ENCODE results near the gene WASF2.
A peak's percentile ranks its signal among the peaks of the same experiment; 100 is the strongest.
"Not testable (repeated sequence)": the region's sequence is repeated elsewhere in the genome, so short reads cannot be mapped to it uniquely, and the experiment has no call there.

The WASF2 gene

GRCh38 chr1:27501159-27501558 lies 11.2 kb upstream of the WASF2 start:
- DNase-seq (ENCODE audit: low read depth in 2 of 3, low spot score in 1 of 3): not testable (repeated sequence)

GRCh38 chr1:27499142-27499541 lies 9.2 kb upstream of the WASF2 start:
- DNase-seq (ENCODE audit: low read depth in 2 of 3, low spot score in 1 of 3): no peak

DNA sequence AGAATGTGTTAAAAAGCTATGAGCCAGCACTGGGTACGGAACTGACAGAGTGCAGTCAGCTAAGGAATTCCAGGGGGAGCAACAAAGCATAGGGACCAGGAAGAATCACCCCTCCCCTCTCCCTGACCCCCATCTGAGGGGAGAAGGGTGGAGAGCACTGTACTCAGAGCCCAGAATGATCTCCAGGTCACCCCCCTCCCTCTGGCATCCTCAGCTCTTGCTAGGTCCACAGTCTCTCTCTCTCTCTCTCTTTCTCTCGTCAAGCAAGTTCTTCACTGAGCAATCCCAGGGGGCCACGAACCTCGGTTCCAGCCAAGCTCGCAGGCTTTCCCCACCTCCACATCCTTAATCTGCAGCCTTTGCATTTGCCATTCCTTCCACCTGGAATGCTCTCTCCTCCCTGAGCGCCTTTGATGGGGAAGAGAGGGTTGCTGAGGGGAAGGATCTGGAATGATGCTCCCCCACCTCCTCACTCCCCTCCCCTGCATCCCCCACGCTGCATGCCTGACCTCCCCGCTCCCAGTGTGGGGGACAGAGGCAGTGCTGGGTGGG lies 6.7 kb upstream of the WASF2 start:
- DNase-seq (ENCODE audit: low read depth in 2 of 3, low spot score in 1 of 3): no peak

- DNase-seq (ENCODE audit: low read depth in 2 of 3, low spot score in 1 of 3): no peak
These were observed 2.8 kb upstream of the WASF2 start for GRCh38 chr1:27492796-27493195.

- DNase-seq (ENCODE audit: low read depth in 2 of 3, low spot score in 1 of 3): no peak
These were observed 2.1 kb upstream of the WASF2 start for GRCh38 chr1:27491748-27492700.

- peak in 1 of 3 donors; percentile 22 for DNase-seq (ENCODE audit: low read depth in 2 of 3, low spot score in 1 of 3)
These were observed 430 bp downstream of the WASF2 start for GRCh38 chr1:27489501-27489972.

GRCh38 chr1:27487966-27488884 lies 1.7 kb downstream of the WASF2 start:
- no peak for DNase-seq (ENCODE audit: low read depth in 2 of 3, low spot score in 1 of 3)

GRCh38 chr1:27485363-27485762 lies 4.6 kb downstream of the WASF2 start:
- DNase-seq (ENCODE audit: low read depth in 2 of 3, low spot score in 1 of 3): no peak

DNA sequence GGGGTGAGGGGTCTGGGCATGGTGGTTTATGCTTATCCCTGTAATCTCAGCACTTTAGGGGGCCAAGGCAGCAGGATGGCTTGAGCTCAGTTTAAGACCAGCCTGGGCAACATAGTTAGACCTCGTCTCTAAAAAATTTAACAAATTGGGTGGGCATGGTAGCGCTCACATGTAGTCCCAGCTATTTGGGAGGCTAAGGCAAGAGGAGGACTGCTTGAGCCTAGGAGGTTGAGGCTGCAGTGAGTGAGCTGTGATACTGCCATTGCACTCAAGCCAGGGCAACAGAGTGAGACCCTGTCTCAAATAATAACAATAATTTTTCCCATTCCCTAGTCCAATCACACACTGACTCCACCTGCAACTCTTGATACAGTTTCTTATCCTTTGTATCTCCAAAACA lies 6.3 kb downstream of the WASF2 start:
- no peak for DNase-seq (ENCODE audit: low read depth in 2 of 3, low spot score in 1 of 3)

- DNase-seq (ENCODE audit: low read depth in 2 of 3, low spot score in 1 of 3): no peak
These were observed 7.9 kb downstream of the WASF2 start for GRCh38 chr1:27481994-27482620.

- DNase-seq (ENCODE audit: low read depth in 2 of 3, low spot score in 1 of 3): no peak
These were observed 11.9 kb downstream of the WASF2 start for GRCh38 chr1:27478098-27478497.

GRCh38 chr1:27476237-27476636 lies 13.7 kb downstream of the WASF2 start:
- no peak for DNase-seq (ENCODE audit: low read depth in 2 of 3, low spot score in 1 of 3)

DNA sequence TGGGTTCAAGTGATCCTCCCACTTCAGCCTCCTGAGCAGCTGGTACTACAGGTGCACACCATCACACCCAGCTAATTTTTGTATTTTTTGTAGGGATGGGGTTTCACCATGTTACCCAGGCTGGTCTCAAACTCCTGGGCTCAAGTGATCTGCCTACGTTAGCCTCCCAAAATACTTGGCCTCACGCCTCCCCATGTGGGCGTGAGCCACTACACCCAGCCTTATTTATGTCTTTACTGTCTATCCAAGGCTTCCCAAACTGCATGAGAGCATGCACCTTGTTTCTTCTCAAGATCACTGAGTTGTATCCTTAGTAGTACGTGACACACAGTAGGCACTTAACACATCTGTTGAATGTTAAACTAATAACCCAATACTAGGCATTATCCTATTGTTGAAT lies 14.2 kb downstream of the WASF2 start:
- no peak for DNase-seq (ENCODE audit: low read depth in 2 of 3, low spot score in 1 of 3)

DNA sequence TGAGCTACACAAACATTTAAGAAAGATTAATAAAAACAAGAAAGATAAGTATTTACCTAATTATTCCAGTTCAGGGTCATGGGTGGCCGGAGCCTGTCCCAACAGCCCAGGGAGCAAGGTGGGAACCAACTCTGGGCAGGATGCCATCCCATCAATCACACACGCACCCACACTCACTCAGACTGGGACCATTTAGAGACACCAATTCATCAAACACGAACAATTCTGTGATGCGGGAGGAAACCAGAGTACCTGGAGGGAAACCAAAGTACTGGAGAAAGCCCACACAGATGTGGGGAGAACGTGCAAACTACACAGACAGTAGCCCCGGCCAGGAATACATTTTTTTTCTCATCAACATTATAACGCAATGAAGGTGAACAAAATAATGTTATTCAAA lies 16.2 kb downstream of the WASF2 start:
- no peak for DNase-seq (ENCODE audit: low read depth in 2 of 3, low spot score in 1 of 3)

- DNase-seq (ENCODE audit: low read depth in 2 of 3, low spot score in 1 of 3): not testable (repeated sequence)
These were observed 17.9 kb downstream of the WASF2 start for GRCh38 chr1:27472098-27472497.

GRCh38 chr1:27471477-27471876 lies 18.5 kb downstream of the WASF2 start:
- no peak for DNase-seq (ENCODE audit: low read depth in 2 of 3, low spot score in 1 of 3)

DNA sequence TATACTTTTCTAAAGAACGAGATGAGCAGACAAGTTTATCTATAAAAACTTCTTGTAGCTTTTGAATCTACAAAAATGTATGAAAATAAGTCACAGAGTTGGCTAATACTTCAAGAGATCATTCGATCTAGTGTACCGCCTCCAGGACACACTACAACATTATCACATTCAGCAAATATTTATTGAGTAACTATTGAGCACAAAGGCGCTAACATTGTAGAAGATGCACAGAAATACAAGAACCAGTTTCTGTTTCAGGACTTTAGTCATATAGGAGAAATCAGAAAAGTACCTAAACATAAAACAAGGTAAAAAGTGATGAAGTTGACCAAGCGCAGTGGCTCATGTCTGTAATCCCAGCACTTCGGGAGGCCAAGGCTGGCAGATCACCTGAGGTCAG lies 20.6 kb downstream of the WASF2 start:
- no peak for DNase-seq (ENCODE audit: low read depth in 2 of 3, low spot score in 1 of 3)

- DNase-seq (ENCODE audit: low read depth in 2 of 3, low spot score in 1 of 3): not testable (repeated sequence)
These were observed 21.6 kb downstream of the WASF2 start for GRCh38 chr1:27468378-27468777.

DNA sequence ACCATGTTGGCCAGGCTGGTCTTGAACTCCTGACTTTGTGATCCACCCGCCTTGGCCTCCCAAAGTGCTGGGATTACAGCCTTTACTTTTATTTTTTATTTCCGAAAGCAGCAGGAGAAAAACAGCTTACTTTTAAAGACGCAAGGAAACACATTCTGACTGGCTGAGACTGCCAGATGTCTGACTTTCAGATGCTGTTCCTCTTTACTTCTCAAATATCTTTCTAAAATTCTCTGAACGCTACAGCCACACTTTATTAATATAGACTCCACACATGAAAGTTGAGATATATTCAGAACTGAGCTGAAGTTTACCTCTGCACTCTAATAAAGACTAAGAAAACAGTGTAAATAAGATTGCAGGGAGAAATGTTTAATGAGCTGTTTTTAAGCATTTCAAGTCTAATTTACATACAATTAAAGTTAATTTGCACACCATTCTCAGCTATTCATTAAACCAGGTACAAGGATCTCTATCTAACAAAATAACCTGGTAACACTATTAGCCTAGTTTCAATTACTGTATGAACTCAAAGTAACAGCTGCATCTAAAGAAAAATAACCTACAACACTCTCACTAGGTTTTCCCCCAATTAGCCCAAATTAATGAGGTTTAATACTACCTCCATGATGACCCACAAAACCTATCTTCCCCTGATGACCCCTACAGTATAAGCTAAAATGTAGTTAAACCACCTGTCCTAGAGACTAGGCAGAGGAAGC lies 24.9 kb downstream of the WASF2 start:
- DNase-seq (ENCODE audit: low read depth in 2 of 3, low spot score in 1 of 3): no peak

GRCh38 chr1:27463916-27464315 lies 26.1 kb downstream of the WASF2 start:
- DNase-seq (ENCODE audit: low read depth in 2 of 3, low spot score in 1 of 3): not testable (repeated sequence)
